Measurements from ENCODE around the gene MUC15.

Gene MUC15

DNA sequence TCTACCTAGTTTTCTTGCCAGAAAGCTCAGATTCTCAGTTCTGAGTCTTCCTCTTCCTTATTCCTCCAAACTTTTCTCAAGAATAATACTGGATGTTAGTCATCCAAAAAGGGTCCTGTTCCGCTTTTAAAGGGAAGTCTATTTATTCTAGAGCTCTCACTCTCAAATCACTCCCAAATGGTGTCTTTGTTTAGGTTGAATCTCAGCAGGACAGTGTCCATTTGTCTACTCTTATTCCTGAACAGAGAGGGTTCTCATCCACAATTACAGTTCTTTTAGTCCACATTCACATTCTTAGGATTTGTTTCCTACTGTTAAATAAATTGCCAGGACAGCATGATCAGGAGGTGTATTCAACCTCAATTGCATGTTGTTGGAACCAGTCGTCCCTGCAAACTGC is 61.3 kb downstream of the MUC15 start:
- no peak overlapping the region for H3K4me3 ChIP-seq (ENCODE audit: low read length)
- no peak for DNase-seq (ENCODE audit: low read depth, low spot score)

- H3K4me3 ChIP-seq (ENCODE audit: low read length), result no peak overlapping the region
- DNase-seq (ENCODE audit: low read depth, low spot score), result no peak
Measured at GRCh38 chr11:26510164-26510563, 61.9 kb downstream of the MUC15 start.

Data from Jurkat, Clone E6-1 (cell line).